Measurements from ENCODE around the gene KLHDC8B. TPM values are rescaled to one million over a fixed set of nuclear protein-coding genes. Genes with fewer than 3 reads are reported as not detected.

KLHDC8B gene
- total RNA-seq, 1 donor, result 16.6 TPM

- TF ChIP-seq CTCF (IDR thresholded peaks at IDR 0.05; ENCODE audit: extremely low read depth, low read depth, low read length), result no peak
- no peaks in the 10 kb centered on the region for H3K4me1 ChIP-seq (ENCODE audit: insufficient read depth, low read length)
- H3K27me3 ChIP-seq (ENCODE audit: insufficient read depth, low read length), result no peaks in the 10 kb centered on the region
- no peak overlapping the region for H3K4me3 ChIP-seq (ENCODE audit: insufficient read depth, low read length)
- H3K9me3 ChIP-seq (ENCODE audit: low read depth, low read length), result no peaks in the 10 kb centered on the region
- H3K27ac ChIP-seq (ENCODE audit: low read depth, low read length), result no peak overlapping the region
- no peaks in the 10 kb centered on the region for H3K79me2 ChIP-seq (ENCODE audit: insufficient read depth, low read length)
- H4K20me1 ChIP-seq (ENCODE audit: insufficient read depth, low read length), result no peaks in the 10 kb centered on the region
- no peak overlapping the region for H3K4me2 ChIP-seq (ENCODE audit: insufficient read depth, low read length)
- DNase-seq (ENCODE audit: insufficient read length, low spot score, missing footprints), result peak; percentile 68
- H2AFZ ChIP-seq (ENCODE audit: low read length), result no peak overlapping the region
- no peaks in the 10 kb centered on the region for H3K36me3 ChIP-seq (ENCODE audit: insufficient read depth, low read length)
Observed at GRCh38 chr3:49148159-49148558, 23.2 kb upstream of the KLHDC8B start.

- H3K4me1 ChIP-seq (ENCODE audit: insufficient read depth, low read length), result no peaks in the 10 kb centered on the region
- DNase-seq (ENCODE audit: insufficient read length, low spot score, missing footprints), result peak; percentile 31
- H3K36me3 ChIP-seq (ENCODE audit: insufficient read depth, low read length), result no peaks in the 10 kb centered on the region
- no peak for TF ChIP-seq CTCF (IDR thresholded peaks at IDR 0.05; ENCODE audit: extremely low read depth, low read depth, low read length)
- H3K27me3 ChIP-seq (ENCODE audit: insufficient read depth, low read length), result no peaks in the 10 kb centered on the region
- no peak overlapping the region for H2AFZ ChIP-seq (ENCODE audit: low read length)
- no peak overlapping the region for H3K27ac ChIP-seq (ENCODE audit: low read depth, low read length)
- H3K9me3 ChIP-seq (ENCODE audit: low read depth, low read length), result no peaks in the 10 kb centered on the region
- H3K4me3 ChIP-seq (ENCODE audit: insufficient read depth, low read length), result no peak overlapping the region
- H4K20me1 ChIP-seq (ENCODE audit: insufficient read depth, low read length), result no peaks in the 10 kb centered on the region
- no peak overlapping the region for H3K4me2 ChIP-seq (ENCODE audit: insufficient read depth, low read length)
- no peaks in the 10 kb centered on the region for H3K79me2 ChIP-seq (ENCODE audit: insufficient read depth, low read length)
Observed at GRCh38 chr3:49151610-49152009, 19.8 kb upstream of the KLHDC8B start.

GRCh38 chr3:49153349-49153912, 18.0 kb upstream of the KLHDC8B start:
- no peak for TF ChIP-seq CTCF (IDR thresholded peaks at IDR 0.05; ENCODE audit: extremely low read depth, low read depth, low read length)
- no peaks in the 10 kb centered on the region for H3K36me3 ChIP-seq (ENCODE audit: insufficient read depth, low read length)
- no peaks in the 10 kb centered on the region for H3K9me3 ChIP-seq (ENCODE audit: low read depth, low read length)

GRCh38 chr3:49157289-49157688, 14.1 kb upstream of the KLHDC8B start:
- Histone ChIP-seq H3K9me3 (ENCODE audit: low read depth, low read length) (no peaks in the 10 kb centered on the region), H3K36me3 (ENCODE audit: insufficient read depth, low read length) (no peaks in the 10 kb centered on the region), H3K4me3 (ENCODE audit: insufficient read depth, low read length) (no peak overlapping the region), H3K27ac (ENCODE audit: low read depth, low read length) (no peak overlapping the region), H3K4me2 (ENCODE audit: insufficient read depth, low read length) (no peak overlapping the region), H3K27me3 (ENCODE audit: insufficient read depth, low read length) (no peaks in the 10 kb centered on the region), H3K4me1 (ENCODE audit: insufficient read depth, low read length) (no peaks in the 10 kb centered on the region), H3K79me2 (ENCODE audit: insufficient read depth, low read length) (no peaks in the 10 kb centered on the region), H4K20me1 (ENCODE audit: insufficient read depth, low read length) (peaks cover 6% of the 10 kb centered on the region), H2AFZ (ENCODE audit: low read length) (no peak overlapping the region)
- DNase-seq (ENCODE audit: insufficient read length, low spot score, missing footprints), result peak; percentile 18
- no peak for TF ChIP-seq CTCF (IDR thresholded peaks at IDR 0.05; ENCODE audit: extremely low read depth, low read depth, low read length)

More at GRCh38 chr3:49153349-49153912, 18.0 kb upstream of the KLHDC8B start:
- Histone ChIP-seq H2AFZ (ENCODE audit: low read length) (no peak overlapping the region), H4K20me1 (ENCODE audit: insufficient read depth, low read length) (no peaks in the 10 kb centered on the region), H3K4me2 (ENCODE audit: insufficient read depth, low read length) (no peak overlapping the region), H3K4me1 (ENCODE audit: insufficient read depth, low read length) (no peaks in the 10 kb centered on the region), H3K4me3 (ENCODE audit: insufficient read depth, low read length) (no peak overlapping the region), H3K27me3 (ENCODE audit: insufficient read depth, low read length) (no peaks in the 10 kb centered on the region), H3K27ac (ENCODE audit: low read depth, low read length) (no peak overlapping the region), H3K79me2 (ENCODE audit: insufficient read depth, low read length) (no peaks in the 10 kb centered on the region)
- DNase-seq (ENCODE audit: insufficient read length, low spot score, missing footprints), result peak; percentile 44
